Globus pallidus (tissue), 1 donor: ENCODE results near the gene SPECC1.
A peak's percentile ranks its signal among the peaks of the same experiment; 100 is the strongest.
"Not testable (repeated sequence)": the region's sequence is repeated elsewhere in the genome, so short reads cannot be mapped to it uniquely, and the experiment has no call there.

Experiments
- DNase-seq: peaks from one replicate; pipeline ENCODE4 v3.0.0-alpha.2; 2015; ENCODE audit warnings: low spot score

The SPECC1 gene

GRCh38 chr17:20128036-20128667 is 119.0 kb downstream of the SPECC1 start:
- peak; percentile 37 for DNase-seq

- no peak for DNase-seq
Observed at GRCh38 chr17:20133517-20133916, 124.4 kb downstream of the SPECC1 start.

GRCh38 chr17:20141198-20141972 is 132.2 kb downstream of the SPECC1 start:
- DNase-seq: no peak

GRCh38 chr17:20142268-20142667 is 133.1 kb downstream of the SPECC1 start:
- DNase-seq: no peak

- DNase-seq: no peak
Observed at GRCh38 chr17:20143740-20144139, 134.6 kb downstream of the SPECC1 start.

GRCh38 chr17:20145567-20145966 is 136.4 kb downstream of the SPECC1 start:
- no peak for DNase-seq

GRCh38 chr17:20149251-20149650 is 140.1 kb downstream of the SPECC1 start:
- DNase-seq: no peak

- DNase-seq: no peak
Observed at GRCh38 chr17:20151174-20151573, 142.0 kb downstream of the SPECC1 start.

GRCh38 chr17:20153231-20153630 is 144.1 kb downstream of the SPECC1 start:
- no peak for DNase-seq

- DNase-seq: no peak
Observed at GRCh38 chr17:20154286-20155000, 145.3 kb downstream of the SPECC1 start.

GRCh38 chr17:20155258-20156195 is 146.4 kb downstream of the SPECC1 start:
- peak; percentile 96 for DNase-seq

- DNase-seq: no peak
Observed at GRCh38 chr17:20156196-20157000, 147.2 kb downstream of the SPECC1 start.

GRCh38 chr17:20157001-20157310 is 147.8 kb downstream of the SPECC1 start:
- no peak for DNase-seq

GRCh38 chr17:20158580-20158979 is 149.4 kb downstream of the SPECC1 start:
- DNase-seq: no peak

GRCh38 chr17:20159406-20160069 is 150.4 kb downstream of the SPECC1 start:
- DNase-seq: no peak

GRCh38 chr17:20165516-20165915 is 156.4 kb downstream of the SPECC1 start:
- DNase-seq: not testable (repeated sequence)

GRCh38 chr17:20170085-20170484 is 160.9 kb downstream of the SPECC1 start:
- no peak for DNase-seq

GRCh38 chr17:20171741-20172365 is 162.7 kb downstream of the SPECC1 start:
- DNase-seq: no peak

- DNase-seq: no peak
Observed at GRCh38 chr17:20172376-20172775, 163.2 kb downstream of the SPECC1 start.

GRCh38 chr17:20173091-20173490 is 163.9 kb downstream of the SPECC1 start:
- no peak for DNase-seq
